ENCODE results near the gene SERINC5.
A peak's percentile ranks its signal among the peaks of the same experiment; 100 is the strongest.
"Not testable (repeated sequence)": the region's sequence is repeated elsewhere in the genome, so short reads cannot be mapped to it uniquely, and the experiment has no call there.

- TF ChIP-seq CTCF (IDR thresholded peaks at IDR 0.05), result peak; percentile 73 to 92 (median 90)
- TF ChIP-seq POLR2A (IDR thresholded peaks at IDR 0.05), result not testable (repeated sequence)
Measured at GRCh38 chr5:80091792-80092192, 164.1 kb downstream of the SERINC5 start.

Measured in testis (tissue), 2 donors.